ENCODE measurements around the gene SNTA1. TPM values are rescaled to one million over a fixed set of nuclear protein-coding genes. Genes with fewer than 3 reads are reported as not detected.

Gene SNTA1
- total and polyA plus RNA-seq, 2 donors (not counting 1 experiment from before 2014, with no cell fraction given): 17.2 to 46.6 TPM

DNA sequence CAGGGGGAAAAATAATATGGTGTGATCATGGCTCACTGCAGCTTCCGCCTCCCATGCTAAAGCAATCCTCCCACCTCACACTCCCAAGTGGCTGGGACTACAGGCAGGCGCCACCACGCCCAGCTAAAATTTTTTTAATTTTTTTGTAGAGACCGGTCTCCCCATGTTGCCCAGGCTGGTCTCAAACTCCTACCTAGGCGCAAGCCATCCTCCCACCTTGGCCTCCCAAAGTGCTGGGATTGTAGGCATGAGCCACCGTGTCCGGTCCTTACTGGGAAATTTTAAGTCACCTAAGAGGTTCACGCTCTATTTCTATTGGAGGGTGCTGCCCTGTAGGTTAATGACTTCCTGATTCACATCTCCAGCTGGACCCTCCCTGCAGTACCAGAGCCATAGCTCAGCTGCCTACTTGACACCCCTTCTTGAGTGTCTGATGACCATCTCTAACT lies 41.6 kb downstream of the SNTA1 start:
- peaks cover 26% of the 10 kb centered on the region for H3K79me2 ChIP-seq (ENCODE audit: control insufficient read depth, insufficient read depth, low read length)

DNA sequence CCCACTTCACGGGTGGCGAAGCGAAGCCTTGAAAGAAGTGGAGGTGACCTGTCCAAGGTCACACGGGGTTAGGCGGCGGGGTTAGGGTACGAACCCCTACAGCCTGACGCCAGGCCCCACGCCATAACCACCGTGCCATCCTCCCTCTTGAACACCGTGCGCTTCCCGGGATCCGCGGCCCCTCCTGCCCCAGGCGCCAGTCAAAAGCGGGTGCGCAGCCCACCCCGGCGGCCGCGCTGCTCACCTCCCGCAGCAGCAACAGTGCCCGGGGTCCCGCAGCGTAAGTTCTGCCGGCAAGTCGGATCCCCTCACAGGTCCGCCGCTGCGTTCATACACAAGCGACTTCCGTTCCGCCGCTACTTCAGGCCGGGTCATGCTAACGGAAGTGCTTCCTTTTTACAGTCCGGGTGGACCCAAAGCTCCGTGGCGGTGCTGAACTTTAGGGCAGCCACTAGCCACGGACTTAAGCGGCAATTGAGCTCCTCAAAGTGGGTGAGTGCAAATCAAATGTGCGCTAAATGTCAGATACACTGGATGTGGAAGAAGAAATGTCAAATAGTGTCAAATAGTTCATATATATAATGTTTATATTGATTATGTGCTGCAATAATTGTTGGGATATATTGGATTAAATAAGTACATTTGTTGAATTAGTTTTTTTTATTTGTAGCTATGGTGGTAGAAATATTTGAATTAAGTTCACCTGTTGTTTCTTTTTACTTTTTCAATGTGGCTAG lies 42.2 kb downstream of the SNTA1 start, which contains the start of gene CDK5RAP1:
Gene CDK5RAP1 (minus strand): TSS at position 336 of the 737 bp plus-strand sequence. CDS start 4,455 bp downstream, outside the sequence.
- H3K9me3 ChIP-seq (ENCODE audit: control insufficient read depth, insufficient read depth, low read depth, low read length): no peaks in the 10 kb centered on the region
- peak within 1 kb of the TSS; percentile 93 for H2AFZ ChIP-seq (ENCODE audit: low read length)
- no peaks in the 10 kb centered on the region for H3K27me3 ChIP-seq (ENCODE audit: control insufficient read depth, insufficient read depth, low read length)

More for the DNA sequence above, 41.6 kb downstream of the SNTA1 start:
- Histone ChIP-seq H3K27me3 (ENCODE audit: control insufficient read depth, insufficient read depth, low read length) (no peaks in the 10 kb centered on the region), H3K36me3 (ENCODE audit: control insufficient read depth, insufficient read depth, low read length) (no peaks in the 10 kb centered on the region), H4K20me1 (ENCODE audit: control insufficient read depth, extremely low read depth, insufficient read depth, low read length) (no peaks in the 10 kb centered on the region), H3K9ac (ENCODE audit: insufficient read depth, low read length) (peak overlapping the region; percentile 88), H3K27ac (ENCODE audit: insufficient read depth, low read length) (peak overlapping the region; percentile 48), H3K4me2 (ENCODE audit: extremely low read depth, insufficient read depth, low read length) (peak overlapping the region; percentile 87), H3K4me1 (ENCODE audit: control insufficient read depth, extremely low read depth, insufficient read depth, low read length) (peaks cover 6% of the 10 kb centered on the region), H3K4me3 (replicated peaks in 1 of 4; ENCODE audit: control extremely low read depth in 1 of 4, insufficient read depth in 1 of 4, low read depth in 3 of 4, low read length in 4 of 4) (peak overlapping the region; percentile 84 to 95 (median 89)), H3K9me3 (ENCODE audit: control insufficient read depth, insufficient read depth, low read depth, low read length) (no peaks in the 10 kb centered on the region), H2AFZ (ENCODE audit: low read length) (peak overlapping the region; percentile 84)
- no peak for DNase-seq (ENCODE audit: low read depth in 2 of 2)
- no peak for TF ChIP-seq EZH2 (IDR thresholded peaks at IDR 0.05; ENCODE audit: low read length, missing control alignments)
- TF ChIP-seq, protein P1, sequence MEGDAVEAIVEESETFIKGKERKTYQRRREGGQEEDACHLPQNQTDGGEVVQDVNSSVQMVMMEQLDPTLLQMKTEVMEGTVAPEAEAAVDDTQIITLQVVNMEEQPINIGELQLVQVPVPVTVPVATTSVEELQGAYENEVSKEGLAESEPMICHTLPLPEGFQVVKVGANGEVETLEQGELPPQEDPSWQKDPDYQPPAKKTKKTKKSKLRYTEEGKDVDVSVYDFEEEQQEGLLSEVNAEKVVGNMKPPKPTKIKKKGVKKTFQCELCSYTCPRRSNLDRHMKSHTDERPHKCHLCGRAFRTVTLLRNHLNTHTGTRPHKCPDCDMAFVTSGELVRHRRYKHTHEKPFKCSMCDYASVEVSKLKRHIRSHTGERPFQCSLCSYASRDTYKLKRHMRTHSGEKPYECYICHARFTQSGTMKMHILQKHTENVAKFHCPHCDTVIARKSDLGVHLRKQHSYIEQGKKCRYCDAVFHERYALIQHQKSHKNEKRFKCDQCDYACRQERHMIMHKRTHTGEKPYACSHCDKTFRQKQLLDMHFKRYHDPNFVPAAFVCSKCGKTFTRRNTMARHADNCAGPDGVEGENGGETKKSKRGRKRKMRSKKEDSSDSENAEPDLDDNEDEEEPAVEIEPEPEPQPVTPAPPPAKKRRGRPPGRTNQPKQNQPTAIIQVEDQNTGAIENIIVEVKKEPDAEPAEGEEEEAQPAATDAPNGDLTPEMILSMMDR (conservative IDR thresholded peaks at IDR 0.05 in 1 of 2, IDR thresholded peaks at IDR 0.05 in 1 of 2; ENCODE audit: low read depth in 1 of 2, low read length in 2 of 2): no peak

DNA sequence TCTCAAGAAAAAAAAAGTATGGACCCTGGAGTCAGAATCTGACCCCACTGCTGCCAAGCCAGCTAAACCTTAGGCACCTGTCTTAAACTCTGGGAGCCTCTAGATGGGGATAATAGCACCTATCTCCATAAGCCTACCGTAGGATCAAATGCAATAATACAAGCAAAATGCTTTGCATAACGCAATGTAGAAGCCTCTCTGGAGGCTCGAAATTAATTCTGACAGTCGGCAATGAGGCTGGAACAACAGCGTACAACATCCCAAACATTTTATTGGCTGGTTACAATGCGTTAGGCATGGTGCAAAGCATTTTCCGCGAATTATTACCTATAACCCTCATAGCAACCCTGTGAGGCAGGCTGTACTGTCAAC lies 42.8 kb downstream of the SNTA1 start:
- Histone ChIP-seq H3K27me3 (ENCODE audit: control insufficient read depth, insufficient read depth, low read length) (no peaks in the 10 kb centered on the region), H3K79me2 (ENCODE audit: control insufficient read depth, insufficient read depth, low read length) (peaks cover 28% of the 10 kb centered on the region), H3K36me3 (ENCODE audit: control insufficient read depth, insufficient read depth, low read length) (no peaks in the 10 kb centered on the region), H3K4me2 (ENCODE audit: extremely low read depth, insufficient read depth, low read length) (peak overlapping the region; percentile 90), H3K27ac (ENCODE audit: insufficient read depth, low read length) (peak overlapping the region; percentile 48), H3K9me3 (ENCODE audit: control insufficient read depth, insufficient read depth, low read depth, low read length) (no peaks in the 10 kb centered on the region), H4K20me1 (ENCODE audit: control insufficient read depth, extremely low read depth, insufficient read depth, low read length) (no peaks in the 10 kb centered on the region), H3K4me3 (replicated peaks in 1 of 4; ENCODE audit: control extremely low read depth in 1 of 4, insufficient read depth in 1 of 4, low read depth in 3 of 4, low read length in 4 of 4) (peak overlapping the region; percentile 84 to 95 (median 89)), H3K9ac (ENCODE audit: insufficient read depth, low read length) (peak overlapping the region; percentile 88), H2AFZ (ENCODE audit: low read length) (peak overlapping the region; percentile 93), H3K4me1 (ENCODE audit: control insufficient read depth, extremely low read depth, insufficient read depth, low read length) (peaks cover 6% of the 10 kb centered on the region)
- TF ChIP-seq, protein P1 (conservative IDR thresholded peaks at IDR 0.05 in 1 of 2, IDR thresholded peaks at IDR 0.05 in 1 of 2; ENCODE audit: low read depth in 1 of 2, low read length in 2 of 2): no peak
- no peak for TF ChIP-seq EZH2 (IDR thresholded peaks at IDR 0.05; ENCODE audit: low read length, missing control alignments)
- peak in 1 of 2 donors; percentile 22 for DNase-seq (ENCODE audit: low read depth in 2 of 2)

More for the DNA sequence above, 42.2 kb downstream of the SNTA1 start, which contains the start of gene CDK5RAP1:
- peak within 1 kb of the TSS; percentile 90 for H3K4me2 ChIP-seq (ENCODE audit: extremely low read depth, insufficient read depth, low read length)
- DNase-seq (ENCODE audit: low read depth in 2 of 2): peak; percentile 93 to 94
- H3K27ac ChIP-seq (ENCODE audit: insufficient read depth, low read length): peak within 1 kb of the TSS; percentile 48
- TF ChIP-seq, protein P1 (conservative IDR thresholded peaks at IDR 0.05 in 1 of 2, IDR thresholded peaks at IDR 0.05 in 1 of 2; ENCODE audit: low read depth in 1 of 2, low read length in 2 of 2): no peak
- TF ChIP-seq EZH2 (IDR thresholded peaks at IDR 0.05; ENCODE audit: low read length, missing control alignments): no peak
- H3K4me3 ChIP-seq (replicated peaks in 1 of 4; ENCODE audit: control extremely low read depth in 1 of 4, insufficient read depth in 1 of 4, low read depth in 3 of 4, low read length in 4 of 4): peak within 1 kb of the TSS; percentile 84 to 95 (median 89)
- peak within 1 kb of the TSS; percentile 88 for H3K9ac ChIP-seq (ENCODE audit: insufficient read depth, low read length)
- H4K20me1 ChIP-seq (ENCODE audit: control insufficient read depth, extremely low read depth, insufficient read depth, low read length): no peaks in the 10 kb centered on the region
- no peaks in the 10 kb centered on the region for H3K36me3 ChIP-seq (ENCODE audit: control insufficient read depth, insufficient read depth, low read length)
- peaks cover 28% of the 10 kb centered on the region for H3K79me2 ChIP-seq (ENCODE audit: control insufficient read depth, insufficient read depth, low read length)
- H3K4me1 ChIP-seq (ENCODE audit: control insufficient read depth, extremely low read depth, insufficient read depth, low read length): peaks cover 6% of the 10 kb centered on the region
